ENCODE measurements around the gene UACA.
"Not testable (repeated sequence)": the region's sequence is repeated elsewhere in the genome, so short reads cannot be mapped to it uniquely, and the experiment has no call there.

Gene UACA

DNA sequence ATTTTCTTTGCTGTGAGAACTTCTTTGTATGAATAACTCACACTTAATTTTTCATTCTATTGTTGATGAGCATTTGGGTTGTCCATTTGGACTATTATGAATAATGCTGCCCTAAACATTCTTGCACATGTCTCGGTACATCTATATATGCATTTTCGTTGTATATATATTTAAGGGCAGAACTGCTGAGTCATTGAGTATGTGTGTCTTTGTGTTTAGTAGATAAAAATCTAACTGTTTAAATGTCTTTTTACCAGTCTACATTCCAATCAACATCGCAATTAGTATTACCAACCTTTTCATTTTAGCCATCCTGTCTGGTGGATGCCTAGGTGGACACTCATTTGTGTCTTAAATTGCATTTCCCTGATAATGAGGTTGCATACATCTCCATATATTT is 144.4 kb downstream of the UACA start:
- no peaks in the 10 kb centered on the region; the same call in 1 of the 2 replicates for H3K27me3 ChIP-seq (replicated peaks; ENCODE audit: control insufficient read depth, insufficient read depth, low read length)
- TF ChIP-seq, protein P1, sequence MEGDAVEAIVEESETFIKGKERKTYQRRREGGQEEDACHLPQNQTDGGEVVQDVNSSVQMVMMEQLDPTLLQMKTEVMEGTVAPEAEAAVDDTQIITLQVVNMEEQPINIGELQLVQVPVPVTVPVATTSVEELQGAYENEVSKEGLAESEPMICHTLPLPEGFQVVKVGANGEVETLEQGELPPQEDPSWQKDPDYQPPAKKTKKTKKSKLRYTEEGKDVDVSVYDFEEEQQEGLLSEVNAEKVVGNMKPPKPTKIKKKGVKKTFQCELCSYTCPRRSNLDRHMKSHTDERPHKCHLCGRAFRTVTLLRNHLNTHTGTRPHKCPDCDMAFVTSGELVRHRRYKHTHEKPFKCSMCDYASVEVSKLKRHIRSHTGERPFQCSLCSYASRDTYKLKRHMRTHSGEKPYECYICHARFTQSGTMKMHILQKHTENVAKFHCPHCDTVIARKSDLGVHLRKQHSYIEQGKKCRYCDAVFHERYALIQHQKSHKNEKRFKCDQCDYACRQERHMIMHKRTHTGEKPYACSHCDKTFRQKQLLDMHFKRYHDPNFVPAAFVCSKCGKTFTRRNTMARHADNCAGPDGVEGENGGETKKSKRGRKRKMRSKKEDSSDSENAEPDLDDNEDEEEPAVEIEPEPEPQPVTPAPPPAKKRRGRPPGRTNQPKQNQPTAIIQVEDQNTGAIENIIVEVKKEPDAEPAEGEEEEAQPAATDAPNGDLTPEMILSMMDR (IDR thresholded peaks at IDR 0.05; ENCODE audit: insufficient read depth, low read length, poor library complexity, severe bottlenecking) = no peak
- H3K36me3 ChIP-seq (ENCODE audit: control insufficient read depth, insufficient read depth, low read length) = no peaks in the 10 kb centered on the region
- H3K4me3 ChIP-seq (replicated peaks; ENCODE audit: low read depth, low read length) = no peak overlapping the region
- DNase-seq (ENCODE audit: extremely low read depth, insufficient read length) = no peak

DNA sequence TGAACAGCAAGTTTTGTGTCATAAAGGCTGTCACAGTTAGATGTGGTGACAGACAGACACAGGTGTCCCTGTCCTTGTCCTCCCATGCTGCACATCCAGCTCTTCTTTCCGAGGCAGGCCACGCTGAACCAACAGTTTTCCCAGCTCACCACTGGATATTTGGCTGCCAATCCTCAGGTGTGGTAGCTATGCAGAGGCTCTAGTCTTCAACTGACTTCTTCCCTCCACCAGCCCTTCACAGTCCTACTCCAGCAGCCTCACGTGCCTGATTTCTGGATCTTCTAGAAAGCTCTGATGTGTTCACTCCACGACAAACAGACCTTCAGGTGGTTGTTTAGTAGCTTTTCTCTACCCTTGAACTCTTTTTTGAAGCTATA is 145.5 kb downstream of the UACA start:
- Histone ChIP-seq H3K36me3 (ENCODE audit: control insufficient read depth, insufficient read depth, low read length) (no peaks in the 10 kb centered on the region), H3K27me3 (replicated peaks; ENCODE audit: control insufficient read depth, insufficient read depth, low read length) (no peaks in the 10 kb centered on the region; the same call in 1 of the 2 replicates), H3K4me3 (replicated peaks; ENCODE audit: low read depth, low read length) (no peak overlapping the region)
- TF ChIP-seq, protein P1 (IDR thresholded peaks at IDR 0.05; ENCODE audit: insufficient read depth, low read length, poor library complexity, severe bottlenecking) = no peak
- no peak for DNase-seq (ENCODE audit: extremely low read depth, insufficient read length)

DNA sequence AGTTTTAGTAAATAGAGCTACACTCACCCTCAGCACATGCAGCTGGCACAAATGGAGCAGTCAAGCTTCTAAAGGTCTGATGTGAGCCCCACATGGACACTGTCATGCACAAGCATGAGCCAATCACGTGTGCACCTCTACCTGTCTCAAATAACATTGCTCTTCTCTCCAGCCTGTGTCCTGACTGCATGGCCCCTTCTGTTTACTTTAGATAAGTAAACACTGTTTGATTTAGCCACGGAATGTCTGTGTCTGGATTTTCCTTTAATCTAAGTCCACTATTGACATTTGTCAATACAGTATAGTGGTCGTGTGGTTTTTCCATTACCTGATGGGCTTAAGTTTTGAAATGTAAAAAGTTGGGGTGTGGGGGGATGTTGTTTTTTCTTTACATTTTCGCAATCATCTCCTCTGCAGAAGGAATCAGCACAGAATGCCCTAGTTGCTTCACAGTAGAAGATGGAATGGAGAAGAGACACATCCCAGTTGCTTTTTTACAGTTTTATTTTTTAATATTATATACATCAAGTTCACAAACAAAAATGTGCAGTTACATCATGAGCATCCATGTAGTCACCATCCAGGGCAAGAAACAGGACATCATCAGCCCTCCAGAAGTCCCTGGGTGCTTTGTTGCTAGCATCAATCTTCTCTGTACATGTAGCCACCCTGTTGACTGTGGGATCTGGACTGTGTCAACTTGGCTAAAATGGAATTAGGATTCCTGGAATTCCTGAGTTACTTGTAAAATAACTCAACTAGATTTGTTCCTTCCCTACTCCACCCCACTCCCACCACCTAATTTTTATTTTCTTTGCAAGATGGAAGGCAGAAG is 146.1 kb downstream of the UACA start:
- no peak for DNase-seq (ENCODE audit: extremely low read depth, insufficient read length)
- Histone ChIP-seq H3K36me3 (ENCODE audit: control insufficient read depth, insufficient read depth, low read length) (no peaks in the 10 kb centered on the region), H3K4me3 (replicated peaks; ENCODE audit: low read depth, low read length) (no peak overlapping the region), H3K27me3 (replicated peaks; ENCODE audit: control insufficient read depth, insufficient read depth, low read length) (no peaks in the 10 kb centered on the region; the same call in 1 of the 2 replicates)
- TF ChIP-seq, protein P1 (IDR thresholded peaks at IDR 0.05; ENCODE audit: insufficient read depth, low read length, poor library complexity, severe bottlenecking) = no peak

DNA sequence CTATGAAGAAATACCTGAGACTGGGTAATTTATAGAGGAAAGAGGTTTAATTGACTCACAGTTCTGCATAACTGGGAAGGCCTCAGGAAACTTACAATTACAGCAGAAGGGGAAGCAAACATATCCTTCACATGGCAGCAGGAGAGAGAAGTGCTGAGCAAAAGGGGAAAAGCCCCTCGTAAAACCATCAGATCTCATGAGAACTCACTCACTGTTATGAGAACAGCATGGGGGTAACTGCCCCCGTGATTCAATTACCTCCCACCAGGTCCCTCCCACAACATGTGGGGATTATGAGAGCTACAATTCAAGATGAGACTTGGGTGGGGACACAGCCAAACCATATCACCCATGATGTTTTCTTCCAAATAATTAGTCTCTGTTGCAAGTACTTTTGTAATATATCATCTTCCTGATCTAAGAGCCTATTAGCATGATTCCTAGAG is 147.0 kb downstream of the UACA start:
- H3K36me3 ChIP-seq (ENCODE audit: control insufficient read depth, insufficient read depth, low read length); DNase-seq (ENCODE audit: extremely low read depth, insufficient read length); H3K27me3 ChIP-seq (replicated peaks; ENCODE audit: control insufficient read depth, insufficient read depth, low read length); H3K4me3 ChIP-seq (replicated peaks; ENCODE audit: low read depth, low read length): not testable (repeated sequence)

DNA sequence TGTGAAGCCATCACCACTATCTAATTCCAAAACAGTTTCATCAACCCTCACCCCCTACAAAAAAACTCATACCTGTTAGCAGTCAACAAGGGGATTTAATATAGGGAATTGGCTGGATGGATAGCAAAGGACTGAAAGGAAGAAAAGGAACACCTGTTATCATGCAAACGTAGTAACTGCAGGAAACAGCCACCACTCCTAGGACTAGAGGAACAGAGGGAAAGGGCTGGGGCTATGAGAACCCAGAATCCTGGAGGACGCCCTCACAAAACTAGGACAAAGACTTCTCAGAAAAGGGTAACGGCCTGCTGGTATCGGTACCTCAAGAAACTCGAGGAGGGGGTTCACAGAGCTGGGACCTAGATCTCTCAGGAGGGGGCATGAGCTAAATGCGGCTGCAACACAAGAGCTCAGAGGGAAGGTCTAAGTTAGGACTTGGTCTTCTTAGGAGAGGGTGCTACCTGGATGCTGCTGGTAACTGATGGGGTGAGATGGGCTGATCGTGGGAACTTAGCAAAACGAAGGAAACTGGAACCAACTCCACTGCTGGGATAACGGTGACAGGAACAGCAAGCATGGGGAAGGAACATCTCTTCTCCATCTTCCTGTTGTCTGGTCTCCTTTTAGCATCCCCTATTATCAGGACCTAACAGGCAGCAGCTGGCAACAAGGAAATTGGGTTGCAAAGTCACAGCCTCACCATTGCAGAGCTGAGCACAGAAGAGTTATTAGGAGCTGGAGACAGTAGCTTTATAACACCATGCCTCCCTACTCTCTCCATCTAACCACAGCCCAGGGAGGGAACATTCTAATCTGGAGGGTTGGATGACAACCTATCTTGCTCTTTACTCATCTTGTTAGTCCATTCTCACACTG is 147.7 kb downstream of the UACA start:
- TF ChIP-seq, protein P1 (IDR thresholded peaks at IDR 0.05; ENCODE audit: insufficient read depth, low read length, poor library complexity, severe bottlenecking) = no peak

DNA sequence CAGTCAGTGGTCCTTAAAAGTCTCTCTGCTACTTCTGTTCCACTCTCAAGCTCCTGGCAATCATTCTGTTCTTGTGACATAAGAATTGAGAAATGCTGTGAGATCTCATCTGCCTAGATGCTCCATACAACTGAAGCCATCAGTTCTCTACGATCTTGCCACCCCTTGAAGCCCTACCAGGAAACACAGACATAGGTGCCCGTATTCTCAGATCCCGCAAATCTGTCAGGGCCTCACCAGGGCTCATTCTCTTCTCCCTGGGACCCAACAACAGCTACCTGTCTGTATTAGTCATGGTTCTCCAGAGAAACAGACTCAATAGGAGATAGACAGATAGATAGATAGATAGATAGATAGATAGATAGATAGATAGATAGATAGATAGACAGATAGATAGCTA is 149.1 kb downstream of the UACA start:
- Histone ChIP-seq H3K36me3 (ENCODE audit: control insufficient read depth, insufficient read depth, low read length) (no peaks in the 10 kb centered on the region), H3K27me3 (replicated peaks; ENCODE audit: control insufficient read depth, insufficient read depth, low read length) (no peaks in the 10 kb centered on the region; the same call in 1 of the 2 replicates), H3K4me3 (replicated peaks; ENCODE audit: low read depth, low read length) (no peak overlapping the region)
- DNase-seq (ENCODE audit: extremely low read depth, insufficient read length) = no peak
- TF ChIP-seq, protein P1 (IDR thresholded peaks at IDR 0.05; ENCODE audit: insufficient read depth, low read length, poor library complexity, severe bottlenecking) = no peak

More for the DNA sequence above, 147.7 kb downstream of the UACA start:
- Histone ChIP-seq H3K27me3 (replicated peaks; ENCODE audit: control insufficient read depth, insufficient read depth, low read length) (no peaks in the 10 kb centered on the region; the same call in 1 of the 2 replicates), H3K4me3 (replicated peaks; ENCODE audit: low read depth, low read length) (no peak overlapping the region), H3K36me3 (ENCODE audit: control insufficient read depth, insufficient read depth, low read length) (no peaks in the 10 kb centered on the region)
- DNase-seq (ENCODE audit: extremely low read depth, insufficient read length) = no peak

Measured in GM06990 (cell line).